GM21576 (cell line): ENCODE data around the gene DSG2.
"Not testable (repeated sequence)": the region's sequence is repeated elsewhere in the genome, so short reads cannot be mapped to it uniquely, and the experiment has no call there.

ENCODE experiments used
- ATAC-seq: cut with Tn5 transposase; IDR thresholded peaks from one replicate; pipeline ENCODE4 v1.9.1; 2021; ENCODE audit warnings: mild to moderate bottlenecking, moderate library complexity; ENCODE audit not compliant: unreplicated experiment

DSG2 gene

DNA sequence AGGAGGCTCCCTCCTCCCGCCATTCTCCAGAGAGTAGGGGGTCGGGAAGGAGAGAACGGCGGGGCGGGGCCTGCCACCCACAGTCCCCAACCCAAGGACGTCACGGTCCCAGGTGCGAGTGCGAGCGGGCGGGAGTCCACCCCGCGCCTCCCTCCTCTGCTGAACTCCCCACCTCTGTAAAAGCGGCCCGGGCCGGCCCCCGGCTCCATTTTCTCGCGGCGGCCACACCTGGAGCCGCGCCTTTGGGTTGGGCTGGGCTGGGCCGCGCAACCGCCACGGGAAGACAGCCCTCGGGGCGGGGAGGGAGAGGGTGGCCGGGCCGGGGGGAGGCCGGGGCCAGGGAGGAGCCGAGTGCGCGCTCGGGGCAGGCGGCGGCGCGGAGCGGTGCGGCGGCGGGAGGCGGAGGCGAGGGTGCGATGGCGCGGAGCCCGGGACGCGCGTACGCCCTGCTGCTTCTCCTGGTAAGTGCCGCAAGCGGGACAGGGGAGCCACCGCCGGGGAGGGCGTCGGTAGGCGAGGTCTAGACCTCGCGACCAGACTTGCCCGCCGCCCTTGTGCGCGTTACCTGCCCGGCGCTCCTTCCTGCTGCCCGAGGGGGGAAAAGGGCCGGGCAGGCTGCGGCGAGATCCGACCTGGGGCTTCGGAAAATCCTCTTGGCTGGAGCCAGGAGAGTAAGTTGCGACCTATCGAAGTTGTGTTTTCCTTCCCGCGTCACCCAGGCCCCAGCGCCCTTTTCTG lies at the start of gene DSG2:
Gene DSG2, plus strand, starts transcription at position 342 of the 738 bp plus-strand sequence. Its CDS starts 75 bp downstream, at position 417.
- ATAC-seq = peak; percentile 43

DNA sequence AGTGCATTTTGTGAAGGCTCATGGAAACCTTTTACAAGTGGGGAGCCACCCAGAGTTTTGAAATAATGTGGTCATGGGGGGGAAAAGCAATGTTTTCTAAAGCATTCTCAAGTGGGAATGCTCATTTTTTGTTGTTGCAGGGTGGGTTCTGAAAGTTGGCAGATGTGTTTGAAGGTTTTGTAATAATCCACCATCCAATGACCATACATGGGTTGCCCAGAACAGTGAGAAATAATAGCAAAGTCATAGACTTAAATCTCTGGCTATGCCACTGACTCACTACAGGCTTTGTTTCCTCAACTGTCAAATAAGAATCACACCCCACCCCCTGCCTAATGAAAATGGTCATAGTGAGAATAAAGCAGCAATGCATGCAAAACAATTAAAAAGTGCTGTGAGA lies 47.6 kb upstream of the DSG2 start:
- no peak for ATAC-seq

DNA sequence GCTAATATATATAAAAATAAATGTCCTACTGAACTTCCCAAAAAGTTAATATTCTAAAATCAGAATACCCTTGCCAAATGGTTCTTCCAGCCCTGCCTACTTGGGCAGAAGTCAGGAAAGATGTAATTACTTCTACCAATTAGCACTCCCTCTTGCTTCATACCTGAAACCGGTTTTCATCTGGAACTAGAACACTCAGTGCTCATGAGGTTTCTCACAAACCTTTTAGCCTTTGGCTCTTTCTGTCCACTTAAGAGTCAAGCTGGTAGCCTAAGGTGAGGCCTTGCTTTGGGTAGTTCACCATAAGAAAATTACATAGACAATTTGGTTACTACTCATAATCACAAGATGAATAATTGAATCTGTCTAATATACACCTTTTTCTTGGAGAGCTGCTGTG lies 46.4 kb upstream of the DSG2 start:
- ATAC-seq = no peak

DNA sequence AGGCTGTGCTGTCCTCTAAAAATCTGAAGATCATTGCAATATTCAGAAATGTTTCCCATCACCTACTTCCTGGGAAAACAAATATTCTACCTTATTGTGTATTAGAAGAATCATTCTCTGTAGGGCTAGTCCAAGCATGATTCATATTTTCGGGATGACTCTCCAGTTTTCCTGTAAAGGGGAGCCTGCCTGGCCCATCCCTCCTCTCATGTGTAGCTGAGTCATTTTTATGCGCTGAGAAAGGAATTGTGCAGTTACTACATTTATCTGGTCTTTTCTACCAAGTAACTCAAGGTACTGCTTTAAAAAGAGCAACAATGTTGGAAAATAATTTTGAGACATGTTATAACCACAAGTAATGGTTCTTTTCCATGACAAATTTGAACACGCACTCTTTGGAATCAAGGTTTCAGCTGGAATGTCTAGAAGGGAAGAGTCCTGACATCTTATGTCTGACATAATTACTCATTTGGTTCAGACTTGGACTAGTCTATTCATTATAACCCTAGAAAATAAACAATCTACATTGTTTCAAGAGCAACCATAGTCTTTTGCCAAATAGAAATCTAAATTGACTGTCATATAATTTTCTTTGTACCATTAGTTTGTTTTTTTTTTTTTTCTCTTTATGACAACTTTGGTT lies 43.8 kb upstream of the DSG2 start:
- no peak for ATAC-seq

DNA sequence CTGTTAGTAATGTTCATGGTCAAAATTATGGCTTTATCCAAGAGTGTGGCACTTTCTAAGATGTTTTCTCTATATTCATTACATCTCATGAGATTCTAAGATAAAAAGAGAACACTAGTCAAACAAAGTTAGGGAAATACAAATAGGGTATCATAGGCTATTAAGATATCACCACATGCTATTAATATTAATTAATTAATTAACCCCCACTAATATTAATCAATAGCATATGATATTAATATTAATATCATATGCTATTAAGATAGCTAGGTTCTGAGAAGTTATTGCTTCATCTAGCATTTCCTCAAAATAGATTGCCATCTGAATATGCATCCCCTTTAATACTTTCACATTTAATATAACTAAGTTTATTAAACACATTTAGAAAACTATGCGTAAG lies 28.3 kb upstream of the DSG2 start:
- ATAC-seq = no peak

DNA sequence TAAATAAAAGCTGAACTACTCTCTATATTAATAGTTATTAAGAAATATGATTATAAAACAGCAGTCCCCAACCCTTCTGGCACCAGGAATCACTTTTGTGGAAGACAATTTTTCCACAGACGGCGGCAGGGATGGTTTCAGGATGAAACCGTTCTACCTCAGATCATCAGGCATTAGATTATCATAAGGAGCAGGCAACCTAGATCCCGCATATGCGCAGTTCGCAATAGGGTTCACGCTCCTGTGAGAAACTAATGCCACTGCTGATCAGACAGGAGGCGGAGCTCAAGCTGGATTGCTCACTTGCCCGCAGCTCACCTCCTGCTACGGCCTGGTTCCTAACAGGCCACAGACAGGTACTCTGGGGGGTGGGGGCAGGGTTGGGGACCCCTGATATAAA lies 19.3 kb upstream of the DSG2 start:
- ATAC-seq = no peak

DNA sequence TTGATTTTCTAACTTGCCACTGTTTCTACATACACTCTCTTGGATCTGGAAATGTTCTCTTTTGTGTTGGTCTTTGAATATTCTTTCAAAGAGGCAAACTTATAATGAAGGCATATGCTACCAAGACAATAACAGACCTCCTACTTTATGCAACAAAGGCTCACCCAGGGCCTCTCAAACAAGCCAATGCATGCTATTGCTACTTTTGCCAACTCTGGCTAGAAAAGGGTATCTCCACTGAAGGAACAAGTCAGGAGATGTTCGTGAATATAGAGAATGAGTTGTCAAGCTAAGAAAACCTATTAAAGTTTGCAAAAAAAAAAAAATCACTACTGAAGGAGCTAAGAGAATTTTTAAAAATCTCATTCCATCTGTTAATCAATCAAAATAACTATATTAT lies 15.9 kb upstream of the DSG2 start:
- ATAC-seq = no peak

DNA sequence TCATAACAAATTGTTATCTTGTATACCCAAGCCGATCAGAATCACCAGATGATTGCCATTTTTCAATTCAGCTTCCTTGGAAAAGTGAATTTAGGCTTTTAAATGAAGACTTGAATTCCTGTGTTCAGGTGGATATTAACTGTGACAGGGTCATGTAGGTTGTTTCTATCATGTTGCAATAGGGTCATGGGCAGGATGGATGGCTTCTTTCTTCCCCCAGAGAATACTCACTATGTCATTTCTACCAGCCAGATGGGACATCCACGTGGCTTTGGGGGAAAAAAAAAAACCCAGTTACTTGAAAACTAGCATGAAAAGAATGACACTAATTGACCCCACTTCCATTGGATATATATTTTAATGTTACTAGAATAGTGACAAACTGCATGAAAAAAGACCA lies 14.6 kb upstream of the DSG2 start:
- no peak for ATAC-seq

DNA sequence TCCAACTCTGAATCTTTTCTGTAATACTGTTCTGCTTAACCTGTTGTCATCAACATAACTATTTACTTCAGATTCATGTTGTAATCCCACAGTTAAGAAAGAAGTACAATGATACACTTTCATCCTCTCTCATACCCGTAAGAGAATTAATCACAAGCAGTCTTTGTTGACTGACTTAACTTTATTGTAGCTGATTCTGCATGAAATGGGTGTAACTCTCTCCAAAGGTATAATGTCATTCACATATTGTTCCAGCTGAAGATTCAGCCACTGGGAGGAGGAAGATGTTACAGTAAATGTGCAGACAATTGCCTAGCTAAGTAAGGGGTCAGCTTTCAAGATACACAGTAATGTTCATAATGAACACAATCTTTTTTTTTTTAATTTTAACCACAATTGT lies 13.5 kb upstream of the DSG2 start:
- ATAC-seq = no peak

DNA sequence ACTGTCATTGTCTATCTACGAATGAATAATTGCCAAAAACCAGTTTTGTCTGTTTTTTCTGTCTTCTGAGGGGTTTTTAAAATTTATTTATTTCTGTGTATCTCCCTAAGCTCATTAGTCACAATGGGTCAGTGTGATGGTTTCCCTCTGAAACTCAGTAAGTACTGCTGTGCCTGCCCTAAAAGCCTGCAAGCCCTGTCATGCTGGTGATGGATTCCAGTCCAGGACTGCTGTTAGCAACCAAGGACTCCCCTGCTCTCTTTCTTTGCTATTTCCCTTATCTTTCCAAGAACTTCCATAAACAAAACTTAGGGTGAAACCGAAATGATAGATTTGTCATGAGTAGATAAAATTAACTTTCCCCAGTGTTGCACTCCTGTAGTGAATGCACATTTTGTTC lies 11.8 kb upstream of the DSG2 start:
- ATAC-seq = no peak

DNA sequence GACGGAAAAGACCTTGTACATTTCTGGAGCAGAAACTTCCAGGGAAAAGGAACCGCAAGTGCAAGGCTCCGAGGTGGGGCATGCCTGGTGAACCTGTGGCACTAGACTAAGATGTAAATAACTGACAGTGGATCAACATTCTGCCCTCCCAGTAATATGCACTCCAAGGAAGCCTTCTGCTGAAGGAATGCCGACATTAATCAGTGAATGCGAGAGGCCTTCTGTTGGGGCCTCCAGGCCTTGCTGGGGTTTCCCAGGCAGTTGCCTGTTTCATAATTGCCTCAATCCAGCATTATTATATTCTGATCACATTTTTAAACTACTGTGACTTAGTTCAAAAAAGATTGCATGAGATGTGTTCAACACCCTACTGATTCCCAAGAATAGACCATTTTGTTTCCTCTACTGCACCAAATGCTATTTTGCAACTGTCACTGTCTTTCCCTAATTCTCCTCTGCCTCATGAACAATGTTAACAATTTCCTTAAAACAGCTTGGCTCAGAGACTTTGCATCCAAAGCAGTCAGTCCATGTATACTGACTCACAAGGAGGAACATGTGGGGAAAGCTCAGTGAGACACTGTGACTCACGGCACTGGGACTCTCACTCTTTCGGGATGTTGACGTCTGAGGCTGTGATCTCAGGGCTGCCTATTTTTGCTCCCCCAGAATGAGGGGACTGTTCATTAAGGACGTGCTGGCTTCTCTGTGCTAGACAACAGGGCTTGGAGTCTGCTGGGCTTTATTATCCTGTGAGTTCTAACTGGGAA lies 10.5 kb upstream of the DSG2 start:
- ATAC-seq = no peak

DNA sequence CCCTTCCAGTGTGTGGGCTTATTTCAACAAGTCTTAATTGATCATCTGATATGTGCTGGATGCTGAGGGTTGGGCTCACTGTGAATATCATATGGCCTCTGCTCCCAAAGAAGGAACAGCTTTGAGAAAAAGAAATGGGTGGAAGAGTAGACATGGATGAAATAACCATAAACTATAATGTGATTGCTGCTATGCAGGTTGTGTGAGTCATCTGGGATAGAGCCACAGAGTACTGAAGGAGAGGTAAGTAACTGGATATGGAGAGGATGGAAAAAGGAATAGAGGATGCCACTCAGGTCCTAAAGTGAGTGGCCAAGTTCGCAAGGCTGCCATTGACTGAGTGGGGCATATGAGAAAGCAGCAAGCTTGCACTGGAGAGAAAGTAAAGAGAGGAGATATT lies 8.7 kb upstream of the DSG2 start:
- no peak for ATAC-seq

DNA sequence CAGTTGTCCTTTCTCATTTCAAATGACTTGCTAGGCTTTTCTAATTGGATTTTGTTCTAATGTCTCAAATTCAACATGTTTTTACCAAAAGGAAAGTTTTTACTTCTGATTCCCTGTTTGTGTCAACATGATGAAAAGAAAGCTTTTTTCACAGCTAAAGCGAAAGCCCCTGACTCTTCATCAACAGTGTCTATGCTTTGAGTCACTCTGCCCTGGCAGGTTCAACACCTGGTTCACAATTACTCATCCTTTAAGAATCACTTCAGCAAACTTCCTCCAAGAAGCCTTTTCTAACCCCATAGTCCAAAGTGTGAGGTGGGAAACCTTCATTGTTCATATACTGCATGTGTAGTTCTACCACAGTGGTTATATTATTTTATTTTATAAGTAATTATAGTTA lies 7.6 kb upstream of the DSG2 start:
- peak; percentile 94 for ATAC-seq

DNA sequence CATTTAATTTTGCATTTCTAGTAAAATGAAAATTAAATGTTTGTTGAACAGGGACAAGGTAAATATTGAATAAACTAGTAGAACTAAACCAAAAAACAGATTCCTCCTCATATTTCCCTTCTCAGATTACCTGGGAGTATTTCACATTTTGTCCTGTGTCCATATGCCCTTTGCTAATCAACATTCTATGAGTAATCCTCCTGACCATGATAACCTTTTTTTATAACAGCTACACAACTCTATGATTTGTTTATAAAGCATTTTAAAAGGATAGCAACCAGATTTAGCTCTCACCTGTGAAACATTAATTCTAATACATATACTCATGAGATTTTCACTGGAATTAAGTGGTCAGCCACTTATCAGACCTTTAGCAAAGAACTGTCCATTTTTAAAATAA lies 7.1 kb upstream of the DSG2 start:
- ATAC-seq = no peak

DNA sequence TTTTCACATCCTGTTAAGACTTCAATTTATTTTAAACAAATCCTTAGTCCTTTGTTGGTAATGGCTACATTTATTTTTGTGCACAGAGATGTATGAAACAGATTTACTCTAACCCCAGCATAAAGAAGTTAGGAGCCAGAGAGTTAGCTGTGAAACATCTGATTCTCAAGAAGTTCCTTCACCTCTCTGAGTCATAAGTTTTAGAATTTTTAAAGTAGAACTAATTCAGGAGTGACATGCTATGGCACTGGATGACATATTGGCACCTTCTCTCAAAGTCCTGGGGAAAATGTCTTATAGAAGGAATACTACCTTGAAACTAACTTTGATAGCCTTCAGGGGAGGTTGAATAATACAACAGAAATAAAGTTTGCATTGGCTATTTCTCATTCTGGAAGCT lies 6.4 kb upstream of the DSG2 start:
- ATAC-seq = no peak

DNA sequence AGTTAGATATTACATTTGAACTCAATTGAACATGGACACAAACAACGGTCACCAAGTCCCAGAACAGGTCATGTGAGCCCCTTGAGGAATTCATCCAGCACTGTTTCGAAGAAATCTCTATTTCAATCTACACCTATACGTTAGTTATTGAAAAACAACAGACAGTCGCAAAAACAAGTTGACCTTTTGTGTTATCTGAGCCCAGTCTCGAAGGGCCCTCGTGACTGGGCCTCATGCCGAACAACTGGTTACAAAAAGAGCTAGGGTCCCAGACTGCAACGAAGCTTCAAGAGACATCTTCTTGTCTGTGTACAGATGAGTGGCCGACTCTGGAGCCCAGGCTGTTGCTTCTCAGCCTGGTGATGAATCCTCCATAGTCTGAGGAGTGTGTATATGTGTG lies 5.3 kb upstream of the DSG2 start:
- ATAC-seq = no peak

DNA sequence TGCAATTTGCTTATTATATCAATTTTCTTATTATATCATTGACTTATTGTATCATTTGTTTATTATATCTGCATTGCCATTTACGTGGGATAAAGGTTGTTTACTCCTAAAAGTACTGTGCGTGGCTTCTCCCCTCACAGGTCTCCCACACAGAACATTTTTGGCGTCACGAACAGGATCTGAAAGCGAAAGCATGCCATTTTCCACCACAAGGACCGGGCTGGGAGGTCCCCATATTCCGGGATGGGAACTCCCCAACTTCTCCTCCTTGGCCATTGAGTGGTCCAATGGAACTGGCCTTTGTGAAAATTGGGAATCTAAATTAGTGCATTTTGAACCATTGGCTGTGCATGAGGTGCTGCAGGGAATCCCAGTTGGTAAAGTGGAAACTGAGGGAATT lies 4.8 kb upstream of the DSG2 start:
- no peak for ATAC-seq

DNA sequence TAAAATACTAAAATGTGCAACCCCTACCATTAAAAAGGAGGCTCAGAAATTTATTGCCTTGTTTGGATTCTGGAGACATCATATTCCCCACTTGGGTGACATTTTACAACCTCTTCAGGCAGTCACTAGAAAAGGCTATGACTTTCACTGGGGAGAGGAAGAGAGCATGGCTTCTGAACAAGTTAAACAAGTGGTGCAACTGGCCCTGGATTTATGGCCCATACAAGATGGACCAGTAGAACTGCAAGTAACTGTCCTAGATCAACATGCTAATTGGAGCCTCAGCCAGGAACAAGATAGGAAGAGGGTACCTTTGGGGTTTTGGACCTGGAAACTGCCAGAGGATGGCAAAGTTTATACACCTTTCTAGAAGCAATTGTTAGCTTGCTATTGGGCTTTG lies 4.0 kb upstream of the DSG2 start:
- ATAC-seq = no peak

DNA sequence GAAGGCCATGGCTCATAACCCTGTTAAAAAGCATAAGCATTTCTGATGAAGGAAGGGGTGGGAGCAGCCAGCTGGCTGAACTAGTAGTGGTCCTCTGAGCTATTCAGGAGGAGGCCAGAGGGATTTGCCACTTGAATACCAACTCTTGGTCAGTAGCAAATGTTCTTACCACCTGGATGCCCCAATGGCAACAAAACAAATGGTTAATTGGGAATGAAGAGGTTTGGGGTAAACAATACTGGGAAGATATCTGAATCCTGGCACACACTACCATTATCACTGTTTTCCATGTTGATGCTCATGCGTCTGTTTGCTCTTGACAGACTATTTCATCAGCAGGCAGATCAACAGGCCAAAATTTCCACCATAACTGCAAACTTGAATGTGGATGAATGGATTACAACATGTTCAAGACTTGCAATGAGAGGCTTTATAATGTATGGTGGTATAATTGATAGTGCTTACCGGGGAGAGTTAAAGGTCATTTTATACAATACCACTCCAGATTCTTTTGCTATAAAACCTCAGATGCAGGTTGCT lies 3.2 kb upstream of the DSG2 start:
- not testable (repeated sequence) for ATAC-seq

DNA sequence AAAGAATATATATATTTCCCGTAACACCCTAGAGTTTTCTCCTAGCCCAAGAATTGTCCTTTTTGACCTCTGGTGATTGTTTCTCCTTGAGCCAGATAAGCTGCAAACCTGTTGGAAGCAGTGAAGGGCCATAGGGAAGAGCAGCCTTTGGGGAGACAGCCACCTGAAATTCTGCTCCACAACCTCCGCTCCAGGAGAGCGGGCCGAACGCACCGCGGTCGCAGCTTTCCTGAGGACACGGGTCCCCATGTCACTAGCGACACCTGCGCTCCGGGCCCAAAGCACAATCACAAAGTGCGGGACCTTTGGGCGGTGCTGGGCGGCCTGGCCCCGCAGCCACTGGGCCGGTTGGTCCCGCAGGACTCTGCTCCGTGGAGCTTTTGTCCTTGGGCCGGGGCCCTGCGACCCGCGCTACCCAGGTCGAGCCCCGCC lies 557 bp upstream of the DSG2 start:
- ATAC-seq = no peak

DNA sequence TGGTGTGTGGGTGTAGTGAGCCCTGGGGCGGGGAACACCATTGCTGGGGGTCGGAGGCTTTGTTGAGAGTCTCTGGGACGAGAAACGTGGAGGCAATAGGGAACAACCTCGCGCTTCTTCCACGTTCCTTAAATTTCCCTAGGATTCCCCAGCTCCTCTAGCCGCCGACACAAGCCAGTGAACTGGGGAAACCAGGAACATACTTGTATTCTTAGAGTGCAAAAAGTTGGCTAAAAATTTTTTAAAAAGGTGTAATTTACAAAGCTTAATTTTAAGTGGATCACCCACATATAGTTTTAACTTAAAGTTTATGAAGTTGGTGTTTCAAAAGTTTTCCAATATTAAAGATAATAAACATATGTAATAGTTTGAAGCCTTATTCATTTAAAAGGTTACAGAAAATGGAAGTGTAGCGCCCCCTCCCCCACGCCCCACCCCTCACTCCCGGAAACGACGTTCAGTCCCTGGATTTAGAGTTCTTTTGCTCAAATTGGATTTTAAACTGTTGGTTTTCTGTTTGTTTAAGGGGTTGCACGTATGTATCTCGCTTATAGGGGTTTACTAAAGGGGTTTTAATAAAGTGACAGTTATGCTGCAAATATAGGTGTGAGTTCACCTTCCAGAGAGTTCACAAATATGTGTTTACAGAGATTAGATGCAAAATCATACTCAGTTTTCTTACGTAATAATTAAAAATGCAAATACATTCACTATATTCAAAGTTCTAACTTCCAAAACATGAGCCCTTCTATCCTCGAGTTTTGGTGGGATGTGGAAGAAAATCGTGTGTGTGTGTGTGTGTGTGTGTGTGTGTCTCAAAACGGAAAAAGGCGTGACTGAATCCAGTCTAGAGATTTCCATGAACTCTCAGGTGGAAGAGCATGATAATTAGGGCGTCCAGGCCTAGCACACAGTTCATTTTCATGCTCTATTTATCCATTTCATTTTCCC lies 872 bp downstream of the DSG2 start:
- peak; percentile 11 for ATAC-seq
